Amniotic epithelial cell (primary cell): ENCODE data around the gene ATF6.
"Not testable (repeated sequence)": the region's sequence is repeated elsewhere in the genome, so short reads cannot be mapped to it uniquely, and the experiment has no call there.

ENCODE experiments used
- DNase-seq: peaks from one replicate; pipeline ENCODE4 v3.0.0-alpha.2; 2010; ENCODE audit warnings: low read depth

ATF6 gene

GRCh38 chr1:161781995-161782394, 15.9 kb downstream of the ATF6 start:
- no peak for DNase-seq

- no peak for DNase-seq
These were observed 16.8 kb downstream of the ATF6 start for GRCh38 chr1:161782886-161783285.

GRCh38 chr1:161784968-161785367, 18.8 kb downstream of the ATF6 start:
- no peak for DNase-seq

- no peak for DNase-seq
These were observed 21.2 kb downstream of the ATF6 start for GRCh38 chr1:161787355-161787754.

- no peak for DNase-seq
These were observed 24.6 kb downstream of the ATF6 start for GRCh38 chr1:161790587-161791317.

- DNase-seq, result peak; percentile 60
These were observed 26.0 kb downstream of the ATF6 start for GRCh38 chr1:161791904-161792655.

GRCh38 chr1:161792740-161793139, 26.6 kb downstream of the ATF6 start:
- peak; percentile 86 for DNase-seq

GRCh38 chr1:161799792-161800191, 33.7 kb downstream of the ATF6 start:
- no peak for DNase-seq

GRCh38 chr1:161801955-161802354, 35.8 kb downstream of the ATF6 start:
- DNase-seq, result peak; percentile 47

GRCh38 chr1:161803181-161803580, 37.1 kb downstream of the ATF6 start:
- peak; percentile 63 for DNase-seq

GRCh38 chr1:161805399-161806197, 39.5 kb downstream of the ATF6 start:
- DNase-seq, result peak; percentile 36

- not testable (repeated sequence) for DNase-seq
These were observed 43.1 kb downstream of the ATF6 start for GRCh38 chr1:161809202-161809601.

GRCh38 chr1:161809656-161810055, 43.5 kb downstream of the ATF6 start:
- DNase-seq, result not testable (repeated sequence)

GRCh38 chr1:161810780-161811179, 44.7 kb downstream of the ATF6 start:
- no peak for DNase-seq

GRCh38 chr1:161816201-161816600, 50.1 kb downstream of the ATF6 start:
- DNase-seq, result peak; percentile 91

GRCh38 chr1:161817176-161817730, 51.1 kb downstream of the ATF6 start:
- DNase-seq, result no peak

GRCh38 chr1:161820914-161821313, 54.8 kb downstream of the ATF6 start:
- no peak for DNase-seq

- DNase-seq, result no peak
These were observed 58.5 kb downstream of the ATF6 start for GRCh38 chr1:161824618-161825017.

GRCh38 chr1:161825831-161826230, 59.7 kb downstream of the ATF6 start:
- no peak for DNase-seq

GRCh38 chr1:161826478-161826877, 60.4 kb downstream of the ATF6 start:
- no peak for DNase-seq

GRCh38 chr1:161827786-161828185, 61.7 kb downstream of the ATF6 start:
- no peak for DNase-seq

GRCh38 chr1:161832299-161832907, 66.3 kb downstream of the ATF6 start:
- DNase-seq, result not testable (repeated sequence)
